GM21619 (cell line): Measurements from ENCODE around the gene ANGPTL8.

Source experiments
- ATAC-seq: cut with Tn5 transposase; IDR thresholded peaks from one replicate; pipeline ENCODE4 v1.9.1; 2021; ENCODE audit not compliant: unreplicated experiment

ANGPTL8 gene

DNA sequence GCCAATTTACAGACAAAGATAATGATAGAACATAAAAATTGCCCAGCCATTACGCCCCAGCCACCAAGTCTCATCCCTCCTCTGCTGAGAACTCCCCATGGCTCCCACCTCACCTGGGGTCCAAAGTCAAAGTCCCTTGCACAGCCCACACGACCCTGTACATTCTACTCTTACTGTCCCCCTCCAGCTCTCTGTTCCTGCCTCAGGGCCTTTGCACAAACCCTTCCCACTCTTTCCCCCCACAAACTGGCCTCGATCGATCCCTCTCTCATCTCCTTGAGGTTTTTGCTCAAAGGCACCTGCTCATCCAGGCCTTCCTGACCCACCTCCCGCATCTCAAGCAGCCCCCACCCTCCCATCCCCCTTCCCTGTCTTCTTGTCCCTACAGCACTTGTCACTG lies 21.6 kb downstream of the ANGPTL8 start:
- ATAC-seq: no peak

DNA sequence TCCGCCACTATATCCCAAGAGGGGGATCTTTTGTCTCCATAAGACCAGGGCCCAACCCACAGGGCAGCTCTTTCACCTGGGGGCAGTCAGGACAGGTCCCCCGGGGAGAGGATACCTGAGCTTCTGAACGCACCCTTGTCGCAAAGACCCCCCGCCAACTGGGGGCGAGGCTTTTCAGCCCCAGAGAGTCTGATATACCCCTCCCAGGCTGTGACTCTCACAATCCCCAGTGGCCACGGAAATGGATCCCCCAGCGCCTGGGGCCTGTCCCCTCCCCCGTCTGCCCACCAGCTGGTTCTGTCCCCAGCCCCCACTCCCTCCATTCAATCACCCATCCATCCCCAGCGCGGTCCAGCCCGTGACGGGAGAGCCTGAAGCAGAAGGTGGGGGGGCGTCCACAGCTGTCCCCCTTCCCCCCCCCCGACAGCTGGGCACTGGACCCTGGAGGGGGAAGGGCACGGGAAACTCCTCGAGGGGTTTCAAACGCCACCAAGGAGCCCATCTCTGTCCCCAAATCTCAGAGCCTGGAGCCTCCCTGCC lies 22.1 kb downstream of the ANGPTL8 start:
- ATAC-seq: no peak

DNA sequence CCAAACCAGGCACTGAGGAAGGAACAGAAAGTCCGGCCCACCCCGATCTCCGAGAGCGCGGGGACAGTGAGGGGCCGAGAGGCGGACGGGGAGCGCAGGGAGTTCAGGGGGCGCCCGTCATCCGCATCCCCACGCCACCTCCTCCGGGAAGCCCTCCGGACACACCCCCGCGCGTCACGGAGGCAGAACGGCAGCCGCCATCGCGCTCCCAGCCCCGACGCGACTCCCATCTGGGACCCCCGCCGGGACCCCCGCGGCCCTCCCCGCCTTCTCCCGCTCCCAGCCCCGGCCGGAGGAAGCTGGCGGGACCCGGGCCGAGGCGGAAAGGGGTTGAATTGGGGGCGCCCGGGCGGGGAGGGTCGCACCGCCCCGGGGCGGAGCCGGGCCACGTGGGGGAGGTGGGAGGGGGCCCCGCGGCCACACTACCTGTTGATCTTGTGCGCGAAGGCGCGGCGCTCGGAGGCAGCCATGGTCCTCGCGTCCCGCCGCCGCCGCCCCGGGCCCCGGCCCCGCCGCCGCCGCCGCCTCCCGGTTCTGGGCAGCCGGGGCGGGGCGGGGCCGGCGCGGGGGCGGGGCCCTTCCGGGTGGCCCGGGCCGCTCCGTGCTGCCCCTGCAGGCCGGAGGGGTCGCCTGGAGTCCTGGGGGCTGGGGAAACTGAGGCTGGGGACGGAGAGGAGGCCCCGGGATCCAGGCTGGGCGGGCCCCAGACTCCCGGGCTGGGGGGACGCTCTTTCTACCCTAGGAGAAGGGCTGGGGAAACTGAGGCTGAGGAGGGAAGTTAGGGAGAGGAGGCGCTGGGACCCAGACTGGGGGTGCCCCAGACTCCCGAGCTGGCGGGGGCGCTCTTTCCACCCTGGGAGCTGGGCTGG lies 22.8 kb downstream of the ANGPTL8 start, which contains the start of gene DOCK6:
DOCK6 (minus strand) TSS at position 554 of the 869 bp plus-strand sequence; CDS start at position 470, 84 bp downstream.
- ATAC-seq: no peak

DNA sequence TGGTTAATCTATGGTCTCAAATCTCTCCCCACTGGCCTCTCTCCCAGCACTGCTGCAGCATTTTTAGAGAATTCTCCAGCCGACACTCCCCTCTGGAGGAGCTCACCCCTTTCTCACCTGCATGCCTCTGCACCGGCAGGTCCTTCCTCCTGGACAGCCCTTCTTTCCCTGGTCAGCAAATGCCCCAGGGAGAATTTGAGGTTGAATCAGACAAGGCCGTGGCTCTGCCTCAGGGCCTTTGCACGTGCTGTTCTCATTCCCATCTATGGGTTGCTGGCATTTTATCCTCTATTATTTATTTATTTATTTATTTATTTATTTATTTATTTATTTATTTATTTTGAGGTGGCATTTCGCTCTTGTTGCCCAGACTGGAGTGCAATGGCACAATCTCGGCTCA lies 24.3 kb downstream of the ANGPTL8 start:
- no peak for ATAC-seq

DNA sequence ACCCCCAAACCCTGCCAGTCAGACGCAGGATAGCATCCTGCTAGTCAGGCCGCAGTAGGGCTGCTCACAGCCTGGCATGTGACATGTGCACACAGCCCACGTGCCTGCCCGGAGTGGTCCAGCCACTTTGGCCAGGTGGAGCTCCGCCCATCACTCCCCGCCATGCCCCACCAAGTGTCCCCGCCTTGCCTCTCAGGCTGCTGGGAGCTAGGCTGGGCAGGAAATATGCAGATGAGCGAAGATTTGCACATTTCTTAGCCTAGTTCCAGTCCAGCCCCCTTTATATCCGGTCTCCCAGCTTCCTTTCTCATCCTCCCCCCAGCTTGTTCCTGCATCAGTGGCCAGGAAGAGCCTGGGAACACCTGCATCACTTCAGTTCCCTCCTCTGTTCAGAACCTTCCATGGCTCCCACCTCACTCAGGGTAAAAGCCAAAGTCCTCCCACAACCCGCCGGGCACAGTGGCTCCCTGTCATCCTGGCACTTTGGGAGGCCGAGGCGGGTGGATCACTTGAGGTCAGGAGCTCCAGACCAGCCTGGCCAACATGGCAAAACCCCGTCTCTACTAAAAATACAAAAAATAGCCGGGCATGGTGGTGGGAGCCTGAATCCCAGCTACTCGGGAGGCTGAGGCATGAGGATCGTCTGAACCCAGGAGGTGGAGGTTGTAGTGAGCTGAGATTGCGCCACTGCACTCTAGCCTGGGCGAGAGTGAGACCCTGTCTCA lies 25.2 kb downstream of the ANGPTL8 start:
- no peak for ATAC-seq

DNA sequence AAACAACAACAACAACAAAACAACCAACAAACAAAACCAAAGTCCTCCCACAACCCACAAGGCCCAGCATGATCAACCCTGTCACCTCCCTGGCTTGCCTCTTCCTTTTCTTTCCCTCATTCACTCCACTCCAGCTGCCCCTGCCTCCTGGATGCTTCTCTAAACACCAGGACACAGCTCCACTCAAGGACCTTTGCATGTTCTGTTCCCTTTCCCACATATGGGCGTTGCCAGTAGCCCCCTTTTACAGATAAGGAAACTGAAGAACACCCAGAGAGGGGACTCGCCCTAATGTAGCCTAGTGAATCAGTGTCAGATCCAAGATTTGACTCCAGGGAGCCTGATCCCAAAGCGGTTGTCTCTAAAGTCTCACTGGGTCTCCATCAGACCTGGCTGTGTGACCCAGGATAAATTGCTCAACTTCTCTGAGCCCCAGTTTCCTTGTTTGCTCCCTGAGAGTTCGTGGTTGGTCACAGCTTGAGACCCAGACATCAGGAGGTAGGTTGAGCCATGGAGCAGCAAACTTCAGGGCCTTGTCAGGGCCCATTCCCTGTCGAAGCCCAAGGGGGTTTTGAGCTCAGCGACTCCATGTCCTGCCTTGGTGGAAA lies 25.9 kb downstream of the ANGPTL8 start:
- ATAC-seq: no peak

DNA sequence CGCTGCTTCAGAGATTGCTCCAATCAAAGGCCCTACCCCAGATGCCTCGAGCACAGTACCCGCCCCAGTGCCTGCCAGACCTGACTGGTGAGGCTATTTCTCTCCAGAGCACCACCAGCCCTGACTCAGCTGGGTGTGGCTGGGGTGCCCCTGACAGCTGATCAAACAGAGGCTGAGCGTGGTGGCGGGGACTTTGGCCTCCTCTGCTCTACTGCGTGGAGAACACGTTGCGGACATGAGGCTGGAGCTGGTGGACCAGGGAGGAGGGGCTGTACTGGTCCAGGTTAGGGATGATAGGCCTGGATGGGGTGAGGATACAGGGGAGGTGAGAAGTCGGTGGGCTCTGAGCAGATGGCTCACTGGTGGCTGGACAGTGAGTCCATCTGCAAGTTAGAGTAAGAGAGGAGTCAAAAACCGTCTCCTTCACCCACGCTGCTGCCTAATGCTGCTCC lies 26.4 kb downstream of the ANGPTL8 start:
- ATAC-seq: no peak

DNA sequence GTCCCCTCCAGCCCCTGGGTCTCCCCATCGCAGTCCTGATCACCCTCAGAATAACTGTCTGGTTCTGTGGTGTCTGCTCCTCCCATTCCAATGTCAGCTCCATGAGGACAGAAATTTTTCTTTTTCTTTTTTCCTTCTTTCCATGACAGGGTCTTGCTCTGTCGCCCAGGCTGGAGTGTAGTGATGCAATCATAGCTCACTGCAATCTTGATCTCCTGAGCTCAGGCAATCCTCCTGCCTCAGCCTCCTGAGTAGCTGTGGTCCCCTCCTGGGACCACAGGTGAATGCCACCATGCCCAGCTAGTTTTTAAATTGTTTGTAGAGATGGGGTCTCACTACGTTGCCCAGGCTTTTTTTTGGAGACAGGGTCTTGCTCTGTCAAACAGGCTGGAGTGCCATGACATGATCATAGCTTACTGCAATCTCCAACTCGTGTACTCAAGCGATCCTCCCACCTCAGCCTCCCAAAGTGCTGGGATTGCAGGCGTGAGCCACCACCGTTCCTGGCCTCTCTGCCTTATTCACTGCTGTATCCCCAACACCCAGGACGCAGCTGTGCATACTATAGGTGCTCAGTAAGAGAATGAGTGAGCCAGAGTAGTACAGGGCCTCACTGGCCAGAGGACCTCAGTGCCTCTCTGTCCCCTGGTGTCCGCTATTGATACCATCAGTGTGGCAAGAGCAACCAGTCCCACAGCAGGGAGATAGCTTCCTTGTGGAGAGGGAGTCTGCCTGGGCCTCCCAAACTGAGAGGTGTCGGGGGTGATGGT lies 28.1 kb downstream of the ANGPTL8 start:
- ATAC-seq: no peak

DNA sequence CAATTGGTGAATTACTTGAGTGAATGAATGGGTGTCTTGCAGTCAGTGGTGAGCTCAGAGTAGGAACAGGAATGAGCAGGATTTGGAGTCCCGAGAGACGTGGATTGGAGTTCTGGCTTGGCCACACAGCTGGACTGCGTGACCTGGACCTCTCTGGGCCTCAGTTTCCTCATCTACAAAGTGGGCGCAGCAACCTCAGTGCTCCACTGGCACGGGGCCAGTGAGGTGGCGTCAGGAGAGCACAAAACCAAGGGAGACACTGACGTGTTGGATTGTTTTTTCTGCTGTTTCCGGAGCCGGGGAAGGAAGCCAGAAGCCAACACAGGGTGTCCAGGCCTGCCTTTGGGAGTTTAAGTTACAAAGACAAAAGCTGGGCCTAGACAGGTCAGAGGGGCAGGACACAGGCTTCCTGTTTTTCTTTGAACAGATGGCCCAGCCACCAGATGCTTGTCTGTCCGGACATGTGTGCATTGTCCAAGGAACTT lies 29.4 kb downstream of the ANGPTL8 start:
- ATAC-seq: no peak

DNA sequence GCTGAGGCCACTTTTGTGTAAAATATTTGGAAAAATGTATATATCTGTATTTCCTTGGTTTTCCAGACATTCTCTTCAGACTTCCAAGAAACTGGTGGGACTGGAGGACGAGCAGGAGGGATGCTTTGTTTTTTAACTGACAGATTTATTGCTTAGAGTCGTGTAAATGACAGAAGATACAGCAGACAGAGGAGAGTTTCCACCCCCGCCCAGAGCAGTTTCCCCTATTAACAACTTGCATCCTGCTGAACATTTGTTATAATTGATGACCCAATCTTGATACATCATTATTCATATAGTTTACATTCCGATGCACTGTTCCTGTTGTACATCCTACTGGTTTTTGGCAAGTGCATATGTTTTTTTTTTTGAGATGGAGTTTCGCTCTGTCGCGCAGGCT lies 30.0 kb downstream of the ANGPTL8 start:
- ATAC-seq: no peak

DNA sequence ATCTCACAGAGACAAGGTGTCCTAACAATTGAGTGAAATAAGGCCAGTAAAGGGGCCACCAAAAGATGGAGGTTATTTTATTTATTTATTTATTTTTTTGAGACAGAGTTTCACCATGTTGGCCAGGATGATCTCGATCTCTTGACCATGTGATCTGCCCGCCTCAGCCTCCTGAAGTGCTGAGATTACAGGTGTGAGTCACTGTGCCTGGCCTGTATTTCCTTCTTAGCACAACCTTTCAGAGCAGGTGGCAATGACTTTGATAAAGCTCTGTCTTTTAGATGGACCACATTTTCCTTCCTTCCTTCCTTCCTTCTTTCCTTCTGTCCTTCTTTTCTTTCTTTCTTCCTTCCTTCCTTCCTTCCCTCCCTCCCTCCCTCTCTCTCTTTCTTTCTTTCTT lies 33.9 kb downstream of the ANGPTL8 start:
- no peak for ATAC-seq

DNA sequence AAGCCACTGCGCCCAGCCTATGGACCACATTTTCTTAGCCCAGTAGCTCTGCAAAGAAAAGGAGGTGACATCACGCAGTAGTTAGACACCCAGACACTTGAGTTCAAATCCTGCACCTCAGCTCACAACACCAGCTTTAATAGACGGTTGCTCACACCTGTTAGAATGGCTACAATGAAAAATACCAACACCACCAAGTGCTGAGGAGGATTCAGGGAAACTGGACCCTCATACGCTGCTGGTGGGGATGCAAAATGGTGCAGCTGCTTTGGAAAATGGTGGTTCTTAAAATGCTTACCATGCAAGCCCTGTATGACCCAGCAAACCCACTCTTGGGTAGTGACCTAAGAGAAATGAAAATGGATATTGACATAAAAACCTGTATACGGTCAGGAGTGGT lies 34.6 kb downstream of the ANGPTL8 start:
- no peak for ATAC-seq

DNA sequence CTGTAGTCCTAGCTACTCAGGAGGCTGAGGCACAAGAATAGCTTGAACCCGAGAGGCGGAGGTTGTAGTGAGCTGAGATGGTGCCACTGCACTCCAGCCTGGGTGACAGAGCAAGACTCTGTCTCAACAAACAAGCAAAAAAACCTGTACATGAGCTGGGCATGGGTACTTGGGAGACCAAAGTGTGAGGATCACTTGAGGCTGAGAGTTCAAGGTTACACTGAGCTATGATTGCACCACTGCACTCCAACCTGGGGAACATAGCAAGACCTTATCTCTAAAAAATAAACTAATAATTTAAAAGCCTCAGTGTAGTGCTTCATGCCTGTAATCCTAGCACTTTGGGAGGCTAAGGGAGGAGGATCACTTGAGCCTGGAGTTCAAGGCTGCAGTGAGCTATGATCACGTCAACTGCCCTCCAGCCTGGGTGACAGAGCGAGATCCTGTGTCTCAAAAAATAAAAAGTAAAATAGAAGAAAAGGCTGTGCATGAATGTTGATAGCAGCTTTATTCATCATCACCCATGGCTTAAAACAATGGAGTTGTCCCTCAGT lies 35.2 kb downstream of the ANGPTL8 start:
- no peak for ATAC-seq

DNA sequence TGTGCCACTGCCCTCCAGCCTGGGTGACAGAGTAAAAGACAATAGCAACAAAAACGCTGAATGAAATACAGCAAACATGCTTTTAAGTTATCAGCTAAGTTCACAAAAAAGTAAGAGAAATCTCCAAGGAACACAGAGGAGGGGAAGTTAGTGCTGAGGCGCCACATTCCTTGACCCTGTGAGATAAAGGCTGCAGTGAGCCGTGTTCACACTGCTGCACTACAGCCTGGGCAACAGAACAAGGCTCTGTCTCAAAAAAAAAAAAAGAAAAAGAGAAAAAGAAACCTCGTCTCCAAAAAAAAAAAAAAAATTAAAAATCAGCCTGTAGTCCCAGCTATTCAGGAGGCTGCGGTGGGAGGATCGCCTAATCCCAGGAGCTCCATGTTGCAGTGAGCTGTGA lies 39.3 kb downstream of the ANGPTL8 start:
- no peak for ATAC-seq

DNA sequence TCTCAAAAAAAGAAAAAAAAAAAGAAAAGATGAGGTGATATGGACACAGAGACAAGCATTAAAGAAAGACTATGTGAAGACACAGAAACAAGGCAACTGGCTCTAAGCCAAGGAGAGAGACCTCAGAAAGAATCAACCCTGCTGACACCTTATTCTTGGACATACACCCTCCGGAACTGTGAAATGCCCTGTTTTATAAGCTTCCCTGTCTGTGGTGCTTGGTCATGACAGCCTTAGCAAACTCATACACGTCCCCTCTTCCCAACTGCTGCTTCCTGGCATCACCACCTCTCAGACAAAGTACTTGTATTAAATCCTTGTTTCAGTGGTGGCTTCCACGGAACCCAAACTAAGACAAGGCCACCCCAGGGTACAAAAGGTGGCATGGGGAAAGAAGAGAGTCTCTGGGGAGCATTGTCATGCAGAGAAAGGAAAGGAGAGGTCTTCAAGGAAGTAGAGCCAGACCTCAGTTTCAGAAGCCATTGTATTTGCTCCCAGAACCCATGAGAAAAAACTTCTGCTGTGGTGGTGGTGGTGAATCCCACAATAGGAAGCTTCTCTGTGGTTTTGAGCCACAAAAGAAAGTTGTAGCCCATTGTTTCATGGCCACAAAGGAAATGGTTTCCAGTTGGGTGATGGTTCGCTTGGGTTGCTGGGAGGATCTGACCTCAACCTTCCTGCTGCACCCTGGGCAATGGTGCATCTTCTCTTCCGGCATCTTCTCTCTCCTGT lies 40.3 kb downstream of the ANGPTL8 start:
- ATAC-seq: no peak

DNA sequence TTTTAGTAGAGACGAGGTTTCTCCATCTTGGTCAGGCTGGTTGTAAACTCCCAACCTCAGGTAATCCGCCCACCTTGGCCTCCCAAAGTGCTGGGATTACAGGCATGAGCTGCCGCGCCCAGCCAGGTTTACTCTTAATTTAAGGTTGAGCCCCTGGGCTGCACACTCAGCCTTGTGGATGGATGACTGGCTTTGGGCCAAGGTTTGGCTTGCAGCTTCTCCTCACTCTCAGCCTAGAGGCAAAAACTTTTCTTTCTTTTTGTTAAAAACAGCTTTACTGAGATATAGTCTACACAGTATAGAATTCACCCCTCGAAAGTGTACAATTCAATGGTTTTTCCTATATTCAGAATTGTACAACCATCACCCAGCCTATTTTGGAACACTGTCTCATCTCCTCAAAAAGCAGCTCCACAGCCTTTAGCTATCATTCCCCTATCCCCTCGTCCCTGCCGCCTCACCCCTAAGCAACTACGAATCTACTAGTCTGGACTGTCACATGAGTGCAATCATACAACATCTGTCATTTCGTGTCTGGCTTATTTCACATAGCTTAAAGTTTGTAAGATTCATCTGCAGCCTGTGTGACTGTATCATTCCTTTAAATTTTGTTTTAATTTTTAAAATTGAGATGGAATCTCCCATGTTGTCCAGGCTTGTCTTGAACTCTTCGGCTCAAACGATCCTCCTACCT lies 42.1 kb downstream of the ANGPTL8 start:
- no peak for ATAC-seq

DNA sequence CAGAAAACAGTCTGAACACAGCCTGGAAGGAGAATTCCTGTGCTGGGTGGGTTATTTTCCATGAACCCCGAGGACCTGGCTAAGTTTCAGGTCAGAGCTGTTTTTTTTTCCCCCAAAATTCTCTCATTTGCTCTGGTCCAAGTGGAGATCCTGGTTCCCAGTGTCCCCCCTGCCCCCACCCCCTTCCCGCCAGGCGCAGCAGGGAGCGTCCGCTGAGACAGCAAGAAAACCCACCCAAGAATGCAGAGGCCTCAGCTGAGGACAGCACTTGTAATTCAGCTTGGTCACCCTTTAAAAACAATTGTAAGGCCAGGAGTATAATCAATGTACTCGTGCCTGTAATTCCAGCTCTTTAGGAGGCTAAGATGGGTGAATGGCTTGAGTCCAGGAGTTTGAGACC lies 45.1 kb downstream of the ANGPTL8 start:
- no peak for ATAC-seq

DNA sequence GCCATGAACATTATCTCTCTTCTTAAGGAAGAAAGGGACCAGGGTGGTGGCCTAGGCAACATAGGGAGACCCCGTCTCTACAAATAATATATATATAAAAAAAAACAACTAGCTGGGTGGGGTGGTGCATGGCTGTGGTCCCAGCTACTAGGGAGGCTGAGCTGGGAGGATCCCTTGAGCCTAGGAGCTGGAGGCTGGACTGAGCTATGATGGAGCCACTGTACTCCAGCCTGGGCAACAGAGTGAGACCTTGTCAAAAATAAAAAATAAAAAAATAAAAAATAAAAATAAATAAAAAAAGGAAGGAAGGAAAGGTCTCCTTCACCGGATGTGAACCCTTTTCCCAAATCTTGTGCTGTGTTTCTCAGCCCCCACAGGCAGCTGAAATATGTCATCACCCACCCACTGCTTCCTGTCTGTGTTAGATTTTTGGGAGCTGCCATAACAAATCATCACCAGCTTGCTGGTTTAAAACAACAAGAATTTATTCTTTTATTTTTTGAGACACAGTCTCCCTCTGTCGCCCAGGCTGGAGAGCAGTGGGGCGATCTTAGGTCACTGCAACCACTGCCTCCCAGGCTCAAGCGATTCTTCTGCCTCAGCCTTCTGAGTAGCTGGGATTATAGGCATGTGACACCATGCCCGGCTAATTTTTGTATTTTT lies 47.0 kb downstream of the ANGPTL8 start:
- no peak for ATAC-seq
